A673 (cell line): ENCODE measurements around the gene TTYH1. TPM values are rescaled to one million over a fixed set of nuclear protein-coding genes. Genes with fewer than 3 reads are reported as not detected.
"Not testable (repeated sequence)": the region's sequence is repeated elsewhere in the genome, so short reads cannot be mapped to it uniquely, and the experiment has no call there.

ENCODE experiments used
- BruUV-seq: library from RNA; stranded (reverse); fragments of 400-500 nt; replicated peaks from 2 replicates; lab custom pipeline; 2021; lab: Mats Ljungman, UMichigan
- CTCF ChIA-PET: fragments of 300-600 bp; sonication (Branson Sonifier 250); formaldehyde crosslinking; loops from one replicate; lab custom pipeline; 2022; ENCODE audit warnings: antibody characterized with exemption; lab: Charles Lee
- POLR2A ChIA-PET: fragments of 300-600 bp; sonication (Branson Sonifier 250); formaldehyde crosslinking; loops from one replicate; lab custom pipeline; 2022; ENCODE audit warnings: antibody characterized with exemption; ENCODE audit not compliant: low non-redundant PET; lab: Charles Lee
- DNase-seq: peaks from one replicate; pipeline ENCODE4 v3.0.0-alpha.2; 2015; ENCODE audit warnings: low spot score
- H3K27ac ChIP-seq: fragments of 200-600 bp; sonication (generic); 2 replicates; pipeline ENCODE4 v1.5.1; 2016; ENCODE audit warnings: mixed run types, low read depth, mild to moderate bottlenecking, mixed read lengths, antibody characterized with exemption, low read length; ENCODE audit not compliant: poor library complexity, severe bottlenecking
- H3K27me3 ChIP-seq: fragments of 200-600 bp; sonication (generic); replicated peaks from 2 replicates; pipeline ENCODE4 v1.6.1; 2017; ENCODE audit warnings: mixed run types, low read depth, mild to moderate bottlenecking, mixed read lengths, antibody characterized with exemption, low read length; ENCODE audit not compliant: insufficient read depth, poor library complexity
- H3K36me3 ChIP-seq: fragments of 200-600 bp; sonication (generic); 2 replicates; pipeline ENCODE4 v1.6.1; 2016; ENCODE audit warnings: mixed run types, mild to moderate bottlenecking, mixed read lengths, antibody characterized with exemption, low read length; ENCODE audit not compliant: insufficient read depth, poor library complexity, severe bottlenecking
- H3K4me1 ChIP-seq: fragments of 200-600 bp; sonication (generic); 2 replicates; pipeline ENCODE4 v1.6.1; 2017; ENCODE audit warnings: mixed run types, mild to moderate bottlenecking, mixed read lengths, antibody characterized with exemption, low read length; ENCODE audit not compliant: insufficient read depth, poor library complexity, severe bottlenecking
- H3K4me3 ChIP-seq: fragments of 200-600 bp; sonication (generic); 2 replicates; pipeline ENCODE4 v1.5.1; 2016; ENCODE audit warnings: low read depth, mixed run types, mild to moderate bottlenecking, mixed read lengths, low read length; ENCODE audit not compliant: poor library complexity, severe bottlenecking
- H3K9me3 ChIP-seq: fragments of 200-600 bp; sonication (generic); 2 replicates; pipeline ENCODE4 v1.6.1; 2016; ENCODE audit warnings: mixed run types, low read depth, mild to moderate bottlenecking, mixed read lengths, antibody characterized with exemption, low read length; ENCODE audit not compliant: poor library complexity, severe bottlenecking
- CTCF ChIP-seq: fragments of 300-800, 200-600 bp; sonication (generic); conservative IDR thresholded peaks from 2 replicates; pipeline ENCODE4 v1.5.1; 2017; ENCODE audit warnings: low read depth, mild to moderate bottlenecking, antibody characterized with exemption, low read length, moderate library complexity, mixed read lengths
- EZH2 ChIP-seq: fragments of 200-600 bp; sonication (generic); IDR thresholded peaks from 2 replicates; pipeline ENCODE4 v1.6.1; 2017; ENCODE audit warnings: borderline replicate concordance, low read depth, mild to moderate bottlenecking, mixed read lengths, antibody characterized with exemption, low read length; ENCODE audit not compliant: poor library complexity, severe bottlenecking
- intact Hi-C: fragments of 100-400 bp; cut with micrococcal nuclease; formaldehyde crosslinking; loops from one replicate; pipeline ENCODE4 v1.10.0; 2022; ENCODE audit not compliant: unreplicated experiment
- total RNA-seq: library from RNA; stranded (reverse); gene quantifications from 2 replicates; pipeline ENCODE4 v1.2.3, GENCODE V29; 2021

TTYH1 gene
- total RNA-seq, 1 experiment from 2014 or later = 3.0 TPM

GRCh38 chr19:54379187-54379678, 36.0 kb upstream of the TTYH1 start:
- Histone ChIP-seq H3K9me3 (no peaks in the 10 kb centered on the region), H3K27ac (no peak overlapping the region), H3K4me3 (no peak overlapping the region), H3K4me1 (no peaks in the 10 kb centered on the region), H3K36me3 (no peaks in the 10 kb centered on the region), H3K27me3 (no peaks in the 10 kb centered on the region)
- TF ChIP-seq CTCF = no peak
- intact Hi-C loops = no loop called here
- POLR2A ChIA-PET = no interaction called here
- CTCF ChIA-PET = no interaction called here
- BruUV-seq = no TSS peak
- DNase-seq = no peak

- intact Hi-C loops = no loop called here
- no peak for TF ChIP-seq EZH2
- no peak for TF ChIP-seq CTCF
- CTCF ChIA-PET = no interaction called here
- no peaks in the 10 kb centered on the region for H3K9me3 ChIP-seq
- H3K4me3 ChIP-seq = no peak overlapping the region
- H3K27ac ChIP-seq = no peak overlapping the region
- no TSS peak for BruUV-seq
- no peaks in the 10 kb centered on the region for H3K36me3 ChIP-seq
- no peaks in the 10 kb centered on the region for H3K4me1 ChIP-seq
- POLR2A ChIA-PET = no interaction called here
- DNase-seq = no peak
- H3K27me3 ChIP-seq = peaks cover under 1% of the 10 kb centered on the region
These were observed 34.4 kb upstream of the TTYH1 start for GRCh38 chr19:54380897-54381296.

GRCh38 chr19:54382041-54382440, 33.2 kb upstream of the TTYH1 start:
- DNase-seq, H3K27ac ChIP-seq, H3K4me1 ChIP-seq, H3K4me3 ChIP-seq, H3K27me3 ChIP-seq, H3K9me3 ChIP-seq, BruUV-seq, POLR2A ChIA-PET, intact Hi-C loops, CTCF ChIA-PET, H3K36me3 ChIP-seq: not testable (repeated sequence)

GRCh38 chr19:54383330-54383729, 31.9 kb upstream of the TTYH1 start:
- Histone ChIP-seq H3K36me3 (no peaks in the 10 kb centered on the region), H3K4me1 (peaks cover 4% of the 10 kb centered on the region), H3K27me3 (peaks cover 21% of the 10 kb centered on the region), H3K4me3 (no peak overlapping the region), H3K9me3 (no peaks in the 10 kb centered on the region), H3K27ac (no peak overlapping the region)
- POLR2A ChIA-PET = no interaction called here
- intact Hi-C loops = no loop called here
- BruUV-seq = no TSS peak
- CTCF ChIA-PET = no interaction called here
- DNase-seq = no peak
- TF ChIP-seq CTCF = no peak
